HepG2 (cell line): Measurements from ENCODE around the gene BCAM. TPM values are rescaled to one million over a fixed set of nuclear protein-coding genes. Genes with fewer than 3 reads are reported as not detected.

Experiments used
- ARID4A ChIP-seq: sonication (generic); formaldehyde crosslinking; IDR thresholded peaks from 2 replicates; pipeline ENCODE4 v1.5.0; 2020; ENCODE audit warnings: mild to moderate bottlenecking, missing genetic modification reagents, borderline replicate concordance
- ELF3 ChIP-seq: IDR thresholded peaks from 2 replicates; pipeline ENCODE4 v1.6.1; 2016; ENCODE audit warnings: missing genetic modification reagents, missing compliant biosample characterization
- FOXA1 ChIP-seq, 2 experiments: fragments of 450-650 bp in 1 of 2; sonication (generic) in 1 of 2; formaldehyde crosslinking in 1 of 2; IDR thresholded peaks; 2 replicates each; pipeline versions ENCODE4 v1.4.0 to v1.6.1; 2016 to 2020; ENCODE audit warnings: missing genetic modification reagents in 1 of 2
- GATAD2A ChIP-seq: IDR thresholded peaks from 2 replicates; pipeline ENCODE4 v1.6.1; 2016
- MZF1 ChIP-seq: sonication (generic); formaldehyde crosslinking; IDR thresholded peaks from 2 replicates; pipeline ENCODE4 v1.8.1; 2023; ENCODE audit warnings: mild to moderate bottlenecking, missing genetic modification reagents, borderline replicate concordance
- NBN ChIP-seq: fragments of 450-650 bp; conservative IDR thresholded peaks from 2 replicates; pipeline ENCODE4 v1.6.1; 2017
- RELA ChIP-seq: sonication (generic); formaldehyde crosslinking; IDR thresholded peaks from 2 replicates; pipeline ENCODE4 v1.4.0; 2020; ENCODE audit warnings: missing genetic modification reagents
- SP4 ChIP-seq: sonication (generic); formaldehyde crosslinking; IDR thresholded peaks from 2 replicates; pipeline ENCODE4 v1.8.1; 2023; ENCODE audit warnings: mild to moderate bottlenecking, missing genetic modification reagents
- SRF ChIP-seq: IDR thresholded peaks from 2 replicates; pipeline ENCODE4 v1.6.1; 2011; ENCODE audit warnings: mild to moderate bottlenecking, low read depth, low read length, moderate library complexity
- TAF1 ChIP-seq: sonication (generic); formaldehyde crosslinking; IDR thresholded peaks from 2 replicates; pipeline ENCODE4 v1.4.0; 2020; ENCODE audit warnings: missing genetic modification reagents
- ZBTB33 ChIP-seq: sonication (generic); formaldehyde crosslinking; IDR thresholded peaks from 2 replicates; pipeline ENCODE4 v1.4.0; 2020; ENCODE audit warnings: missing genetic modification reagents
- ZFX ChIP-seq: sonication (generic); formaldehyde crosslinking; IDR thresholded peaks from 2 replicates; pipeline ENCODE4 v1.4.0; 2020; ENCODE audit warnings: mild to moderate bottlenecking, low read depth, missing genetic modification reagents, moderate library complexity
- ZNF263 ChIP-seq: sonication (generic); formaldehyde crosslinking; IDR thresholded peaks from 2 replicates; pipeline ENCODE4 v1.4.0; 2020; ENCODE audit warnings: missing genetic modification reagents
- ZNF432 ChIP-seq: sonication (generic); formaldehyde crosslinking; IDR thresholded peaks from 2 replicates; pipeline ENCODE4 v1.5.0; 2020; ENCODE audit warnings: missing genetic modification reagents, mild to moderate bottlenecking, borderline replicate concordance
- ZNF558 ChIP-seq: sonication (generic); formaldehyde crosslinking; IDR thresholded peaks from 2 replicates; pipeline ENCODE4 v1.9.0; 2022; ENCODE audit warnings: mild to moderate bottlenecking, missing genetic modification reagents, borderline replicate concordance
- ZNF616 ChIP-seq: sonication (generic); formaldehyde crosslinking; IDR thresholded peaks from 2 replicates; pipeline ENCODE4 v1.5.0; 2020; ENCODE audit warnings: low read depth, mild to moderate bottlenecking, missing genetic modification reagents
- ZNF687 ChIP-seq: sonication (generic); formaldehyde crosslinking; IDR thresholded peaks from 2 replicates; pipeline ENCODE4 v1.5.1; 2020; ENCODE audit warnings: mild to moderate bottlenecking, missing genetic modification reagents, moderate library complexity
- ZSCAN25 ChIP-seq: sonication (generic); formaldehyde crosslinking; IDR thresholded peaks from 2 replicates; pipeline ENCODE4 v1.8.0; 2022; ENCODE audit warnings: mild to moderate bottlenecking, missing genetic modification reagents
- polyA plus RNA-seq, 8 experiments: library from polyadenylated mRNA; depleted of rRNA in 3 of 8; stranded (reverse) in 7 of 8; unstranded in 1 of 8; fragments of >200 nt; fragmentation: Illumina TruSeq in 4 of 8; extraction: Trizol in 4 of 8; gene quantifications; 2 replicates each; pipeline versions ENCODE4 v1.2.1 to v1.2.3, GENCODE V29; 2011 to 2016; ENCODE audit warnings: low read depth in 4 of 8, missing spikeins in 1 of 8, mixed read lengths in 1 of 8; ENCODE audit not compliant: insufficient read depth in 1 of 8
- total RNA-seq, 5 experiments: library from RNA; depleted of rRNA; stranded (reverse); fragments of >200 nt; fragmentation: Illumina TruSeq; extraction: Trizol; gene quantifications; 2 replicates each; pipeline ENCODE4 v1.2.3, GENCODE V29; 2016; ENCODE audit warnings: low read depth in 1 of 5
- TF ChIP-seq, protein P1 (sequence below): sonication (generic); formaldehyde crosslinking; IDR thresholded peaks from 2 replicates; pipeline ENCODE4 v1.4.0; 2020; ENCODE audit warnings: missing genetic modification reagents

Gene BCAM
- total and polyA plus RNA-seq, 2 of the 13 experiments (the other 11 are each of a cell fraction or from before 2014, with no cell fraction given), result 51.2 to 62.7 TPM

DNA sequence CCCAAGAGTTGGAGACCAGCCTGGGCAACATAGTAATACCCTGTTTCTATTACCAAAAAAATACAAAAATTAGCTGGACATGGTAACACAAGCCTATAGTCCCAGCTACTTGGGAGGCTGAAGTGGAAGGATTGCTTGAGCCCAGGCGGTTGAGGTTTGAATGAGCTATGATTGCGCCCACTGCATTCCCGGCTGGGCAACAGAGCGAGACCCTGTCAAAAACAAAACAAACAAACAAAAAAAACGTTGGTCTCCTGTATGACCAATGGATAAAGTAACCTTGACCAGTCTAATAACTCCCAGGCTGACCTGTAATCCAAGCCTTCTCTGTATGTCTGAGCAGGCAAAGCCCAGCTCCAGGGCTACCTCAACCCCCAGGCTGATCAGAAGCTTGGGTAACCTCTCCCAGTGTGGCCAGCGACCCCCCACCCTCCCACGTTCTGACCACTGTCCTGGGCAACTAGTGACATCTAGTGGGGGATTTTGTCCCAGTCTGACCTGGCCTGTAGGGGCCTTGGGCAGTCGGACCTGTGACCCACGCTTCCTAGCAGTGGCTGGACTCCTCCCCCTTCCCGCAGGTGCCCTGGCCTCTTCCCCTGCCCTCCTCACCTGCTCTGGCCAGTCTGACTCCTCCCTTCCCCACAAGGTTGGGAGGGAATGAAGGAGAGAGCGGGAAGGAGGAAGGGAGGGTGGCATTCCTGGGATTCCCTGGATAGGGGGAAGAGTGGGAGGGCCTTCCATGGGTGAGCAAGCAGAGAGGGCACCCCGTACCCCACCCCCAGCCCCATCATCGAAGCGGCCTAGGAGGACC, 1.0 kb upstream of the BCAM start (continued):
- peak; percentile 58 for TF ChIP-seq ZBTB33 (CRISPR knock-in tag)
- peak; percentile 80 for TF ChIP-seq ZSCAN25 (CRISPR knock-in tag)
- 0 out of 2 replicates have a peak, but pooled peaks have one; percentile 75 for TF ChIP-seq ZNF558
- no peak for TF ChIP-seq TAF1 (CRISPR knock-in tag)
- no peak for TF ChIP-seq NBN
- TF ChIP-seq, protein P1, sequence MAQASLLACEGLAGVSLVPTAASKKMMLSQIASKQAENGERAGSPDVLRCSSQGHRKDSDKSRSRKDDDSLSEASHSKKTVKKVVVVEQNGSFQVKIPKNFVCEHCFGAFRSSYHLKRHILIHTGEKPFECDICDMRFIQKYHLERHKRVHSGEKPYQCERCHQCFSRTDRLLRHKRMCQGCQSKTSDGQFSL (CRISPR knock-in tag), result peak; percentile 92
- TF ChIP-seq ARID4A (CRISPR knock-in tag), result peak; percentile 8; the same call in 1 of the 2 replicates
- peak; percentile 65 for TF ChIP-seq ZNF687
- peak; percentile 95 for TF ChIP-seq ZNF263 (CRISPR knock-in tag)
- no peak for TF ChIP-seq ZNF432
- no peak for TF ChIP-seq RELA (CRISPR knock-in tag)
- peak; percentile 60 for TF ChIP-seq SP4
- peak; percentile 56; the same call in 1 of the 2 replicates for TF ChIP-seq ELF3 (CRISPR knock-in tag)
- peak; percentile 53; the same call in 1 of the 2 replicates for TF ChIP-seq ZNF616
- no peak for TF ChIP-seq SRF
- TF ChIP-seq ZFX (CRISPR knock-in tag), result peak; percentile 57
- TF ChIP-seq MZF1 (CRISPR knock-in tag), result peak; percentile 89; the same call in 1 of the 2 replicates
- peak; percentile 28; the same call in 1 of the 2 replicates for TF ChIP-seq GATAD2A (CRISPR knock-in tag)
- no peak for TF ChIP-seq FOXA1 (IDR thresholded peaks at IDR 0.05)
- TF ChIP-seq FOXA1 (CRISPR knock-in tag; IDR thresholded peaks at IDR 0.05), result no peak
